ENCODE measurements around the gene SMAD7.

DNA sequence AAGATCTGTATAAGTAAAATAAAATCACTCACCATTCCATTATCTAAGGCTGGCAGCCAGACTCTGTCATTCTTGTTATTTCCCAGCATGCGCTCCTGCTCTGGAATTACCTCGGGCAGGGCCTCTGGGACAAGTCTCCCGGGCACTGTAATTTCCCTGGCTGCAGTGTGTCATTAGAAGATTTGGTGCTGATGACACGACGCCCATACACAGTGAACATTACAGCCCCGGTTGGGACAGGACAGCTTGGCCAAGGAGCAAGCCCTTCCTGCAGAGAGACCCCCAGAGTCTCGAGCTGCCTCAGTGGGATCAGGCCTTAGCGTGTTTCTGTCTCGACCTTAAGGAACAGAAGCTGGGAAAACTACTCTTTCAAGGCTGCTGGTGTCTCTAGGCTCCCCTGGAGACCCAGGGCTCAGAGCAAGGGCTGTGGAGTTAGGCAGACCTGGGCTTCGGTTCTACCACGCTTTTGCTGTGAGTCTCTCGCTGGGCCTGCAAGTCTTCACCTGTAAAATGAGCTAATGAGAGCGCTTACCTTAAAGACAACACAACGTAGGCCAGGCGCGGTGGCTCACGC is 39.7 kb downstream of the SMAD7 start:
- TF ChIP-seq, protein P1, sequence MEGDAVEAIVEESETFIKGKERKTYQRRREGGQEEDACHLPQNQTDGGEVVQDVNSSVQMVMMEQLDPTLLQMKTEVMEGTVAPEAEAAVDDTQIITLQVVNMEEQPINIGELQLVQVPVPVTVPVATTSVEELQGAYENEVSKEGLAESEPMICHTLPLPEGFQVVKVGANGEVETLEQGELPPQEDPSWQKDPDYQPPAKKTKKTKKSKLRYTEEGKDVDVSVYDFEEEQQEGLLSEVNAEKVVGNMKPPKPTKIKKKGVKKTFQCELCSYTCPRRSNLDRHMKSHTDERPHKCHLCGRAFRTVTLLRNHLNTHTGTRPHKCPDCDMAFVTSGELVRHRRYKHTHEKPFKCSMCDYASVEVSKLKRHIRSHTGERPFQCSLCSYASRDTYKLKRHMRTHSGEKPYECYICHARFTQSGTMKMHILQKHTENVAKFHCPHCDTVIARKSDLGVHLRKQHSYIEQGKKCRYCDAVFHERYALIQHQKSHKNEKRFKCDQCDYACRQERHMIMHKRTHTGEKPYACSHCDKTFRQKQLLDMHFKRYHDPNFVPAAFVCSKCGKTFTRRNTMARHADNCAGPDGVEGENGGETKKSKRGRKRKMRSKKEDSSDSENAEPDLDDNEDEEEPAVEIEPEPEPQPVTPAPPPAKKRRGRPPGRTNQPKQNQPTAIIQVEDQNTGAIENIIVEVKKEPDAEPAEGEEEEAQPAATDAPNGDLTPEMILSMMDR (conservative IDR thresholded peaks at IDR 0.05; ENCODE audit: low read depth, low read length), result no peak
- no peak for TF ChIP-seq EZH2 (IDR thresholded peaks at IDR 0.05; ENCODE audit: borderline replicate concordance, low read depth, low read length, poor library complexity, severe bottlenecking)

Measured in A673 (cell line).